Suppressor macrophage (primary cell): ENCODE measurements around the gene L3MBTL1.
"Not testable (repeated sequence)": the region's sequence is repeated elsewhere in the genome, so short reads cannot be mapped to it uniquely, and the experiment has no call there.

Source experiments
- DNase-seq, 4 experiments: peaks; one replicate each; pipeline ENCODE4 v3.0.0-alpha.2; 2020 to 2022

Gene L3MBTL1

DNA sequence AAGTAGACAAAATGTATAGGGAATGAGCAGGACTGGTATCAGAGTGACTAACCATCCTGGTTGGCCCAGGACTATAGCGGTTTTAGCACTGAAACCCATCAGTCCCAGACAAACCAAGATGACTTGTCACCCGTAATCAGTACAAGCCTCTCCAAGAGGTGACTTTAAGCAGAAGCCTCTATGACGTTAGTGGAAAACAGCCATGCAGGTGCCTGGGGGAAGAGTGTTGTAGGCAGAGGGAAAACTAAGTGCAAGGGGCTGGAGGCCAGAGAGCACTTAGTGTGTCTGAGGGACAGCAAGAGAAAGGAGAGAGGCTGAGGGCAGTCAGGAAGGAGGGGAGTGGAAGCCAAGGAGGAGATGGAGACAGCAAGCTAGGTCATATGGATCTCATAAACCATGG is 53.5 kb downstream of the L3MBTL1 start:
- no peak for DNase-seq

DNA sequence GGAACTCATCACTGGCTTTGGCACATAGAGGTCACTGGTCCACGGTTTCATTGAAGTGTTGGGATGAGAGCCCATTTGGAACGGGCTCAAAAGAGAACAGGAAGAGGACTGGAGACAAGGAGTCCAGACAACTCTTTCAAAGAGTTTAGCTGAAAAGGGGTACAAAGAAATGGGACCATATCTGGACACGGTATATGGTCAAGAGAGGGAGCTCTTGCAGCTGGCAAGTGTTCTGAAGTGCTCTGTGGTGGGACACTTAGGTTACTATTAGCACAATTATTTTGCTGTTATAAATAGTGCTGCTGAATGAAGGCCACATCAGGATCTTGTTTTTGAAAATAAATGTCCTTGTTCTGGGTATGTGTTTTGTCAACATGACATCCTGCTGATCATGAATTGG is 55.9 kb downstream of the L3MBTL1 start:
- no peak for DNase-seq

DNA sequence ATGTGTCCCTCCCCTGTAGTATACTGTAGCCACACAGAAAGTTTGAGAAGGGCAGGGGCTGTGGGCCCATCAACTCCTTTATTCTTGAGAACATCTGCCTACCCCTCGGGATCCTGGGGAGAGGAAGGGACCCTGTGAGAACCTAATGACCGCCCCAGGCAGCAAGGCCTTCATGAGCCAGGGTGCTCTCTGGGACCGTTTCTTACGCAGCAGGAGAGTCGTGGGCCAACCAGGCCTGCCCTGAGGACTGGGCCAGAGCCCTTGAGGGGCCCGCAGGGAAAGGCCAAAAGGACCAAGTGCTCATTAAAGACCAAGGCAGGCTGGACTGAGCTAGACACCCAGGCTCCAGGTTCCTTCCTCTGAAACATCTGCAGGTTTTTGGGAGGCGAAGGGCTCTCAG is 56.5 kb downstream of the L3MBTL1 start:
- DNase-seq, result no peak

DNA sequence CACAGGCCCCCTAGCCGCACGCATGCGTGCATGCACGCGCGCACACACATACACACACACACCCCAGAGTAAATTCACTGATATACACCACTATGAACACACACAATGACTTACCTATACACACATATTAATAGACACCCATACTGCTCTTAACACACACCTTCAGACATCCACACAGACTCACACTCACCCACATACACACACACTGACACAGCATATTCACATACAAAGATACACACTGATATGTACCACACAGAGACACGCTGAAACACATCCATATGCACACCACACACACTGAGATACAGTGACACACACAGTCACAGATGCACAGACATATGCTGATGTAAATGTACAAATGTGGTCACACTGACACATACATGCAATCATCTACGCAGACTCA is 57.0 kb downstream of the L3MBTL1 start:
- DNase-seq, result no peak

DNA sequence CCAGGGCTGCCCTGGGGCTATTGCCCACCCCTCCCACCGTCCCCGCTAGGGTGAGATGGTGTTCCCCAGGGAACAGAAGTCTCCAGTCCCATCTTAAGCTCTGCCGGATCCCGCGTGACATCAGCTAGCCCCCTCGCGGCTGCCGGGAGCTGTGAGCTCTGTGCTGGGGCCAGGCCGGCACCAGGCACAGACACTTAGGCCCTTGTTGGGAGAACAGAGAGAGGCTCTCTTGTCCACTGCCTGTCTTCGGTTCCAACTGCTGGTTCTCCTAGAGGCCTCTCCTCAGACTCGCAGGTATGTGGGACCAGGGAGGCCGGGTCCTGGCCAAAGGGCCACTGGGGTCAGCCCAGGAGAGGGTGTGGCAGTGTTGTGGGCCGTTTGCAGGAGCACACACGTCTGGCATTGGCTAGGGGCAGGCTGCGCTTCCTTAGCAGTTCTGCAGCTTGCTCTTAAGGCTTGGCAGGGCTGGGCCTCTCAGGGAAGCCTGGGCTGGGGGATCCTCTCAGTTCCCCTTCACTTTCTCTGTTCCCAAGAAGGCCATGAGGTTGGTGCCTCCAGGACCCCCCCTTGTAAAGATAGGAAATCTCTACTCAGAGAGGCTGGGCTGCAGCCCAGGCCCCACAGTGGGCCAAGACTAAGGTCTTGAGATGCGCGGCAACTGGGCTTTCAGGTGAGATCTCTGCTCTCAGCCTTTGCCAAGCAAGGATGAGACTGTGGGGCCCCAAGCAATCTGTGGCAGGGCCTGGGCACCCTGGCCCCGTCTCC is 57.7 kb downstream of the L3MBTL1 start:
- no peak for DNase-seq

DNA sequence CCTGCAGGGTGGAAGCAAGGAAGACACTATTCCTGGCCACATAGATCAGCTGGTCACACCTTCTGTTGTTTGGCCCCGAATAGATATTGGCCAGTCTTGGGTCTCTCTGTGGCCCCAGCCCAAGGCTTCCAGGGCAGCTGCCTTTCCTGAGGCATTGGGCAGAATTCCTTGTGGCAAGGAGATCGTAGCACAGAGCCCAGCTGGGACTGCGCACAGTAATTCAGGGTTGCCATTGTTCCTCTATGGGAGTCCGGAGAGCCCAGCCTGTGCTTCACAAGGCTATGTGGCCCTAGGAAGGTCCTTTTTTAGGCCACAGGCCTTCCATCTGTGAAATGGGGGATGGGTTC is 58.2 kb downstream of the L3MBTL1 start:
- no peak for DNase-seq

DNA sequence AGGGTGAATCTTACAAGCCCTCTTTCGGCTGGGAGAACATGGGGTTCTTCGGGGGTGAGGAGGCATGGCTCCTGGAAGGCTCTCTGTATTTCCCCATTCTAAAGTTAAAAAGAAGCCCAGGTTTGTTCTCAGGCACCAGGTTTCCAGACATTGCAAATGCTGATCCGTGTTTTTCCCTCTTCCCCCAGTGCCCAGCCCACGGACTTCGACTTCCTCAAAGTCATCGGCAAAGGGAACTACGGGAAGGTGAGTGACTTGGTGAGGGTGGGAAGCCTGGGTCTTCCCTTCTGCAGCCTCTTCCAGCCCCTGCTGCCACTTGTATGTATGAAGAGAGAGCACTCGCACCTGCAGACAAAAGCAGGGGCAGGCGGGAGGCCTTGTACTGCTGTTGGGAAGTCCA is 60.0 kb downstream of the L3MBTL1 start:
- DNase-seq, result peak; percentile 29 to 71 (median 60)

DNA sequence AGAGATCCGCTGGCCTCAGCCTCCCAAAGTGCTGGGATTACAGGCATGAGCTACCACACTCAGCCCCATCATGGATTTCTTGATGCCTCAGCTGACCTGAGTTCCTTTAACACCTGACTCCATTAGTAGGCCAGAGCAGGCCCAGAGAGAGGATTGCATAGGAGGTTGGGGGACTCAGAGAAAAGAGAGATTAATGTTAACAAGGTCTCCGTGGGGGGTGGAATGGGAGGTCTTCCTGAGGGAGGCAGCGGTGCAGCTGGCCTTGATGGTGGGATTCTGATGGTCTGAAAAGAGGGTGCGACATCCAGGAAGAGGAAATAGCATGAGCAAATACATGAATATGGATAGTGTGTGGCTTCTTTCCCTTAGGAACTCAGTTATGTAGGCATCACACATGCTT is 61.2 kb downstream of the L3MBTL1 start:
- no peak for DNase-seq

DNA sequence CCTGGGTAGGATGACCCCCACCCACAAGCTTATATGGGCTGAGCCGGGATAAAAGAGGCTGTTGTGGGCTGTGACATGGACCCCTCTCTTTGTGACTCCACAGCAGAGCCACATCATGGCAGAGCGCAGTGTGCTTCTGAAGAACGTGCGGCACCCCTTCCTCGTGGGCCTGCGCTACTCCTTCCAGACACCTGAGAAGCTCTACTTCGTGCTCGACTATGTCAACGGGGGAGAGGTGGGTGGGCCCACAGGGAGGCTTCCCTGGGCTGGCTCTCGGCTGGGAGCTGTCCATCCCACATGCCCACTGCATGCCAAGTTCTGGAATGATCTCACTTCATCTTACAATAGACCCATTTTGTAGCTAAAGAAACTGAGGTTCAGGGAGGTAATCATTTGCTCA is 61.8 kb downstream of the L3MBTL1 start:
- DNase-seq, result no peak

DNA sequence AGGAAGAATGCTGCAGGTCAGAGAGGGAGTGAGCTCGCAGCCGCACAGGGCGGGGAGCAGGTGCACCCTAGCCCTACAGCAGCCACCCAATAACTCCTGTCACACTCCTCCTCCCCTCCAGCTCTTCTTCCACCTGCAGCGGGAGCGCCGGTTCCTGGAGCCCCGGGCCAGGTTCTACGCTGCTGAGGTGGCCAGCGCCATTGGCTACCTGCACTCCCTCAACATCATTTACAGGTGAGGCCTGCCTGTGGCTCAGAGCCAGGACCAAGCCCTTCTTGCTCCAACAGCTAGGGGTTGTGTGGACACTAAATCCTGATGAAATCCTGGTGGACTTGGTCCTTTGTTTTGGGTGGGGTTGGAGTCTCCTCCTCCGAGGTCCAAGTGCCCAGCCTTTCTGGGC is 63.0 kb downstream of the L3MBTL1 start:
- DNase-seq, result no peak

DNA sequence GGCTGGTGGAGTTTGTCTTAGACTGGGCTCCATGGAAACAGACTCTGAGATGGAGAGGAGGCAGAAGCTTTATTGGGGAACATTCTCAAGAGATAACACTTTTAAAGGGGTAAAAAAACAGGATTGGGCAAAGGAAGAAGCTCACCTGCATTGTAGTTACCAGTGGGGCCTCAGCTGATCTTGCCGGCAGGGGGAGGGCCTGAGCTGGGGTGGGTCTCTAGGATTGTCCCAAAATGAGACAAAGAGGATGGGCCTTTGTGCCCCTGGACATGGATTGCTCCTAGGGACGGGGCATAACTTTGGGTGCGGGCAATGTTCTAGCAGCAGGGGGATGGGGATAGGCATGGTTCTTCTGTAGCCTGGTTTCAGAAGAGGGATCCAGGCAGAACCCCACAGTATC is 63.8 kb downstream of the L3MBTL1 start:
- DNase-seq, result no peak

DNA sequence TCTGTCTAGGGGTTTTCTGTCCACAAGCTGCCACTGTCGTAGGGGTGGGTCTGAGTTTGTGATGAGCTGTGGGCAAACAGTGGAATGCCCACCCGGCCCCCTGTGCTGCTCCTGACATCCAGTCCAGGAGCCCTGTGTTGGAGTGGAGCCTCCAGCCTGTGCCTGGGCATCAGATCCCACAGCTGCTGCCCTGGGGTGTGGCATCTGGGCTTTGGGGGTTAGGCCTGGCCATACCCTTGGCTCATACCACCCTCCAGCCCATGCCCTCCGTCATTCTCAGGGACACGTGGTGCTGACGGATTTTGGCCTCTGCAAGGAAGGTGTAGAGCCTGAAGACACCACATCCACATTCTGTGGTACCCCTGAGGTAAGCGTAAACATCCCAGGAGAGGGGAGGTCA is 64.3 kb downstream of the L3MBTL1 start:
- DNase-seq, result no peak

DNA sequence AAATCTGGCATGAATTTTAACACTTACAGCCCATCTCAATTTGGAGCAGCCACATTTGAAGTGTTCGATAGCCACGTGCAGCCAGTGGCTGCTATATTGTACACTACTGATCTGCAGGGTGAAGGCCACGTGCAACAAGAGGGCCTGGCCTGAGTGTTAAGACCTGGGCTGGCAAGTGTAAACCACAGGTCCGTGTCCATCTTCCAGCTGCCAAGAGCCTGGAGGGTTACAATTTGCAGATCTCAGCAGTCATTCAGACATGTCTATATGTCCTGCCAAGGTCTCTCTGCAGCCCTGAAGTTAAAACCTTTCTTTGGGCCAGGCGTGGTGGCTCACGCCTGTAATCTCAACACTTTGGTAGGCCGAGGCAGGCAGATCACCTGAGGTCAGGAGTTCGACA is 65.4 kb downstream of the L3MBTL1 start:
- DNase-seq, result no peak

DNA sequence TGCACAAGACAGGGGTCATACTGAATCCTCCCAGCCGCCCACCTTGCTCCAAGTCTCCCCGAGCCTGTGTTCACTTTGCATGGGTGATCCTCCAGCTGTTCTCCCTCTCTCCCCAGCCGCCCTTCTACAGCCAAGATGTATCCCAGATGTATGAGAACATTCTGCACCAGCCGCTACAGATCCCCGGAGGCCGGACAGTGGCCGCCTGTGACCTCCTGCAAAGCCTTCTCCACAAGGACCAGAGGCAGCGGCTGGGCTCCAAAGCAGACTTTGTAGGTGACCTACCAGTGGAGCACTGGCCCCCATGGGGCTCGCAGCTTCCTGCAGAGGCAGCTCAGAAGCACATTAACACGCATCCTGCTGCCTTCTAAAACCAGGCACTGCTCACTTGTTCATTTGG is 68.6 kb downstream of the L3MBTL1 start:
- DNase-seq, result no peak

DNA sequence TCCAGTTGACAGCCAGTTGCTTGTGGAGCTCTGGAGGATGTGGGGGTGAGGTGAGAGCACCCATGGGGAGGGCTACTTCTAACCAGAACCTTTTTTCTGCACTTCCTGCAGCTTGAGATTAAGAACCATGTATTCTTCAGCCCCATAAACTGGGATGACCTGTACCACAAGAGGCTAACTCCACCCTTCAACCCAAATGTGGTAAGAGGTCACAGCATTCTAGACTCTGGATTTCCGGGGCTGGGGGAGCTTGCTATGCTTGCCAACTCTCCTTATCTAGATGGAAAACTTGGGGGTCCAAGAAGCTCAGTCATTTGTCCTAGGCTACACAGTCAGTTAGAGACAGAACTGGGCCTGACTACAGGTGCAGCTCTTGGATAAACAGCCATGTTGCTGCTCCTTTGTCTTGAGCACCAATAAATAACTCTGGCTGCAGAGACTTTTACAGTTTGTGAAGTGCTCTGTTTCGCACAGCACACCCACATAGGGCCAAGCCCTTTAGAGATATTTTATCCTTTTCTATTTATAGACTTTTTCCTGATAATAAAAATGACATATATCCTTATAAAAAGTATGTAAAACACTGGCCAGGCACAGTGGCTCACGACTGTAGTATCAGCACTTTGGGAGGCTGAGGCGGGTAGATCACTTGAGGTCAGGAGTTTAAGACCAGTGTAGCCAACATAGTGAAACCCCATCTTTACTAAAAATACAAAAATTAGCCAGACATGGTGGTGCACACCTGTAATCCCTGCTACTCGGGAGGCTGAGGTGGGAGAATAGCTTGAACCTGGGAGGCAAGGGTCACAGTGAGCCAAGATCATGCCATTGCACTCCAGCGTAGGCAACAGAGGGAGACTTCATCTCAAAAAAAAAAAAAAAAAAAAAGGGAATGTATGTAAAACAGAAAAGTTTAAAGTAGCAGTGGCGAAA is 72.6 kb downstream of the L3MBTL1 start:
- DNase-seq, result no peak

DNA sequence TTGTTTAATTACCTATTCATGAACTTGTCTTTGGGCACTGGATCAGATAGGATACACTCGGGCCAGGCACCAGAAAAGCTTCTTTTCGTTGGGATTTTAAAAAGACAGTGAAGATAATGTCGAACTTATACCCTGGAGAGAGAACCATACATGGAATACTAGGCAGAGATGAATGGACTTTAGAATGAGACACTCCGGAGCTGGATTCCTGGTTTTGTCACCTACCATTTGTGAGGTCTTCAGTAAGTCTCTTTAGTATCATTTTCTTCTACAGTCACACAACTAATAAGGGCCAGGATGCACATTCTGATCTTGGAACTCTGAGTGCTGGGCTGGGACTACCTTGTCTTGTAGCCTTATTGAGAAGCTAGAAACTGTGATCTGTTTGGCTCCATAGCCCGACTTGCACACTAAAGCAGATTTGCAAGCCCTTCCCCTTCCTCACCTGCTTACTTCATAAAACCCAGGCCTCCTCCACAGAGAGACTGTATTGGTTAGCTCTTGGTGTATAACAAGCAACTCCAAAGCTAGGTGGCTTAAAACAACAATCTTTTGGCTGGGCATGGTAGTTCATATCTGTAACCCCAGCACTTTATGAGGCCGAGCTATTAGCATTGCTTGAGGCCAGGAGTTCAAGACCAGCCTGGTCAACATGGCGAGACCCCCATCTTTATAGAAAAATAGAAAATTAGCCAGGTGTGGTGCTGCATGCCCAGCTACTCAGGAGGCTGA is 75.8 kb downstream of the L3MBTL1 start:
- DNase-seq, result no peak

DNA sequence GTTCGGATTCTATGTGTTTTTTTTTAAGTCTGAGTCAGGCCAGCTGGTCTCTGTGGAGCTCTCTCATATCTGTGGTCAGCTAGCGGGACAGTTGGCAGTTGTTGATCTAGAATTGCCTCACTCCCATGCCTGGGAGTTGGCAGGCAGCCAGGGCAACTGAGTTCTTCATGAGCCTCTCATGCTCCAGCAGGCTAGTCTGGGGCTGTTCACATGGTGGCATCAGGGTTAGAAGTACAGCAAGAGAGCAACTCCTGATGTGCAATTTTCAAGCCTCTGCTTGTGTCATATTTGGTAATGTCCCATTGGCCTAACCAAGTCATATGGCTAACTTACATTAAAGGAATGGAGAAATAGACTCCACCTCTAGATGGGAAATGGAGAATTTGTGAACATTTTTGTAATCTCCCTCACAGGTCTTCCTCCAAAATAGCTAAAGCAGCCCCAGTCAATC is 76.5 kb downstream of the L3MBTL1 start:
- peak; percentile 38 to 63 (median 56) for DNase-seq

DNA sequence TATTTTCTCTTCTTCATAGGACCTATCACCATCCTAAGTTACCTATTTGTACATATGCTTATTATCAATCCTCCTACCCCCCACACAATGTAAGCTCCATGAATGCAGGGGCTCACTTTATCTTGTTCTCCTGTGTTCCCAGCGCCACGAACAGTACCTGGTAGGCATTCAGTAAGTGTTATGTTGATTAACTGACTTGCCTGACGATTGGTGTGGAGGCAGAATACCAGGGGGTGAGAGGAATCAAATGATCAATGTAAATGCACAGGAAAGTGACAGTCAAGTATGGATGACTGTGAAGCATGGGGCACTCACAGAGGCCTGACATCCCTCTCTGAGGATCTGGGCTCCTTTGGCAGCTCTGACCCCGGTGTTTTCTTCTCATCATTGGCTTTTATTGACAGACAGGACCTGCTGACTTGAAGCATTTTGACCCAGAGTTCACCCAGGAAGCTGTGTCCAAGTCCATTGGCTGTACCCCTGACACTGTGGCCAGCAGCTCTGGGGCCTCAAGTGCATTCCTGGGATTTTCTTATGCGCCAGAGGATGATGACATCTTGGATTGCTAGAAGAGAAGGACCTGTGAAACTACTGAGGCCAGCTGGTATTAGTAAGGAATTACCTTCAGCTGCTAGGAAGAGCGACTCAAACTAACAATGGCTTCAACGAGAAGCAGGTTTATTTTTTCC is 77.1 kb downstream of the L3MBTL1 start:
- DNase-seq, result no peak

DNA sequence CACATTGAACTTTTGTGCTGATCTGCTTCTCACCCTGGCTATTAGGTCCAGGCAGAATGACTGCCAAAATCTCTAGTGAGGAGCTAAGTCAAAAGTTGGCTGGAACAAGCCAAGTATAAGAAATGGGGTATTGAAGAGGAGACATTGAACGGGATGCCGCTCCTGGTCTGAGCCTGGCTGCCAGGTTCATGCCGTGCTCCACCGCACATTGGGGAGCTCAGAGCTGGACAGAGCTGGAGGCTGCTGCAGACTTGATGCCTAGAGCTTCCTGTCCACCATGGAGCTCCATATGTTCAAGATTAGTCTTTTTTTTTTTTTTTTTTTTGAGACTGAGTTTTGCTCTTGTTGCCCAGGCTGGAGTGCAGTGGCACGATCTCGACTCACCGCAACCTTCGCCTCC is 79.1 kb downstream of the L3MBTL1 start:
- no peak for DNase-seq

DNA sequence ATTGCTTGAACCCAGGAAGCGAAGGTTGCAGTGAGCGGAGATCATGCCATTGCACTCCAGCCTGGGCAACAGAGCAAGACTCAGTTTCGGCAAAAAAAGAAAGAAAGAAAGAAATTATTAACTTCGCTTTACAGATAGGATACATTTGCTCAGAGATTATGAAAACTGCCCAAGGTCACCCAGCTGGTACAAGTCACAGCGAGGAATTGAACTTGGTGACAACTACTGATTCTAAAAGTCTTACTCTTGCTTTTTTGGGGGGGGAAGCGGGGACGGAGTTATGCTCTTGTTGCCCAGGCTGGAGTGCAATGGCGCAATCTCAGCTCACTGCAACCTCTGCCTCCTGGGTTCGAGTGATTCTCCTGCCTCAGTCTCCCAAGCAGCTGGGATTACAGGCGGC is 81.0 kb downstream of the L3MBTL1 start:
- not testable (repeated sequence) for DNase-seq

DNA sequence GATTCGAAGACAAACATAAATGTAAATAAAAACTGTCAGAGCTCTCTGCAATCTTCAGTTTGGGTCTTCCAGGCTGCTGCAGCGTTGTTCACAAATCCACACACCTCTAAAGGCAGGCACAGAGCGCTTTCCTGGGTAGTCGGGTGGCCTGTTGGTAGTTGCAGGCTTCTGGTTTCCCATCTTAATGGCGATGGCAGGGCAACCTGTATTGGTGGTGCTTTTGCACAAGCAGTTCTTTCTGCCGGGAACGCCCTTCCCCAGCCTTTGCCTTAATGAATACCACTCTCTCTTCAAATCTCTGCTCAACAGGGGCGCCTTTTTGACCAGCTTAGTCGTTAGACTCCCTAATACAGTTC is 82.5 kb downstream of the L3MBTL1 start:
- peak in 1 of 4 experiments; percentile 13 for DNase-seq

DNA sequence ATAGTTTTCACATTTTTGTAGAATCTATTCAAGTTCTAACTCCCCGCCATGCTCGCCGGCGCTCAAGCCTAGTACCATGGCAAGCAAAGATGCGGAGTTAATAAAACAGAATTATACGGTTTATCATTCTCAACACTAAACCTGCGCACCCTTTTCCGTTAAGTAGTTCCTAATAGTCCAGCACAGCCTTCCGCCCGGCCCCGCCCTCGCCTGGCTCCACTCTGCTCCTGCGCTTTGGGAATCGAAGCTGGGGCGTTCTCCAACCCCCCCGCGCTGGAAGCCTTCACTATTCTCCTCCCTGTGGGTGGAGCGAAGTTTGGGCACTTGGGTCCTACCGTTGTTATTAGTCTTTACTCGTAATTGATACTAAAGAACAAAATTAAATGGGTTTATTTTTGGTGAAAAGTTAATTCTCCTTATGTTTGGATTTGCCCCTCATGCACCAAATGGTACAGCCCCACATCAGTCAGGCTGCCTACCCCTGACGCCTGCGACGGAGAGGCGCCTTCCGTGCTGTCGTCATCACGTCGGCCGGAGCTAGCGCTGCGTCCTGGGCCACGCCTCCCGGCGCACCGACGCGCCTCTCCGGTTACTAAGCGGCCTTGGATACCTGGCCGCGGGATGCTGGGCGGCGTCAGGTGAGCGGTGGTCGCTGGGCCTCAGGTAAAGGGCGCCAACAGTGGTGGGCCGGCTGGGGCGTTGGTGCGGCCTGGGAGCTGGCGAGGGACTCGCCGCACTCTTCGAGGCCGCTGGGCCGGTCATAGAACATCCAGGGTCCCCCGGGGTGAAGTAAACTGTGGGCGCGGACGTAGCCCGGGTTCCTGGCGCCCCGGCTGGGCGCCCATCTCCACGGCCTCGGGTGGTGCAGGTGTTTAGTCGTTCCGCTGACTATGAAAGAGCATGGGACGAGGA is 83.2 kb downstream of the L3MBTL1 start, which contains the start of gene IFT52:
IFT52 (plus strand) TSS at position 546 of the 912 bp plus-strand sequence. CDS start 3,762 bp downstream, outside the sequence.
- peak; percentile 90 to 96 (median 94) for DNase-seq
